Measurements from ENCODE around the gene TJP1. TPM values are rescaled to one million over a fixed set of nuclear protein-coding genes. Genes with fewer than 3 reads are reported as not detected.

TJP1 gene
- polyA plus RNA-seq, 3 donors from 2014 or later: not detected

DNA sequence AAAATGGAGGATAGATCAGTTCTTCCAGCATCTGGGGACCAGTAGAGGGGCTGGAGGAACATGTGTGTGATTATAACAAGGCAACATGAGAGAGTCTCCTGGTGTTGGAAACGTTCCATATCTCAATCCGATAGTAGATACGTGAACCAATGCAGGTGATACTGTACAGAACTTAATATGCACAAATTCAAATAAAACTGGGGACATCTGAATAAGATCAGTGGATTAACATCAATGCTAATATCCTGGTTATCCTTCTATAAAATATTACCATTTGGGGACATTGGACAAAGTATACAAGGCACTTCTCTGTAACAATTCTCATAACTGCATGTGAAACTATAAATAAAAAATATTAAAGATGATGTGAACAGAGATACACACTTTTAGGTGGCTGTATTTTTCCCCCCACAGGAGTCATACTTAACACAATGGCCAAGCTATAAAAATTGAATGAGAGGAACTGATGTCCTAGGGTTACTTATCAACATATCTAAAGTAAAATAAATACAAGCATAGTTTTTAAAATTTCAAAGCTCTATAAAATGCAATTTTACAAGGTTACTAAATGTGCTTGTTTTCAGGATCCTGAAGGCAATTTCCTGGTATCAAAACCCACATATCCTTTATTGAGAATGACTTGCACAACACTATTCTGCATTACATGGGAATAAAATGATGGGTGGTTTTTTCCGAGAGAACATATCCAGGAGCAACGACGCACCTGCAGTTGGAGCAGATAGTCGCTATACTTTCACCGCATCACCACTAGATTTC is 31.1 kb upstream of the TJP1 start:
- Mint-ChIP-seq H3K36me3 (no peaks in the 10 kb centered on the region), H3K4me3 (no peak overlapping the region), H3K4me1 (no peaks in the 10 kb centered on the region), H3K27ac (no peak overlapping the region), H3K27me3 (ENCODE audit: low read depth in 3 of 3) (peaks cover 0 to 7% (median 0%) of the 10 kb centered on the region in 3 donors), H3K9me3 (no peaks in the 10 kb centered on the region)
- DNase-seq: no peak

DNA sequence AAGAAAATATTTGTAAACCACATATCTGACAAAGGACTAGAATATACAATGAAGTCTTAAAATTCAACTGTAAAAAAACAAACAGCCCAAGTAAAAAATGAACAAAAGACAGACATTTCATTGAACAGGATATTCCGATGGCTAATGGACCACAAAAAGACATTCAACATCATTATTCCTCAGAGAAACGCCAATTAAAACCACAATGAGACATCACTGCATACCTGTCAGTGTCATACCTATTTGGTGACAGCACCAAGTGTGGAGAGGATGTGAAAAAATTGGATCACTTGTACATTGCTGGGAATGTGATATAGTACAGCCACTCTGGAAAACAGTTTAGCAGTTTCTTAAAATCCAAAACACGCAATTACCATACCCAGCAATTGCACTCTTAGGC is 29.9 kb upstream of the TJP1 start:
- H3K27me3 Mint-ChIP-seq (ENCODE audit: low read depth in 3 of 3): peaks cover 0 to 7% (median 0%) of the 10 kb centered on the region in 3 donors
- DNase-seq: no peak
- no peaks in the 10 kb centered on the region for H3K4me1 Mint-ChIP-seq
- H3K9me3 Mint-ChIP-seq: peaks cover 0 to 7% (median 1%) of the 10 kb centered on the region in 6 donors
- H3K27ac Mint-ChIP-seq: no peak overlapping the region
- no peaks in the 10 kb centered on the region for H3K36me3 Mint-ChIP-seq
- H3K4me3 Mint-ChIP-seq: no peak overlapping the region

DNA sequence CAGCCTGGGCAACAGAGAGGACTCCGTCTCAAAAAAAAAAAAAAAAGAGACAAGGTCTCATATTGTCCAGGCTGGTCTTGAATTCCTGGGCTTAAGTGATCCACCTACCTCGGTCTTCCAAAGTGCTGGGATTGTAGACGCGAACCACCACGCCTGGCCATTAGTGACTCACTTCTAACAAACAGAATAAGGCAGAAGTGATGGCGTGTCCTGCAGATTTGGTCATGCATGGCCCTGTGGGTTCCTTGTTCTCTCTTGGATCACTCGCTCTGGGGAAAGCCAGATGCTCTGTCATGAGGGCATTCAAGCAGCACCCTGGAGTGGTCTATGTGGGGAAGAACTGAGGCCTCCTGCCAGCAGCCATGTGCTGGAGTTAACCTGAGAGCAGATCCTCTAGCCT is 27.4 kb upstream of the TJP1 start:
- Mint-ChIP-seq H3K27me3 (ENCODE audit: low read depth in 3 of 3) (peaks cover 0 to 12% (median 3%) of the 10 kb centered on the region in 3 donors), H3K36me3 (no peaks in the 10 kb centered on the region), H3K4me3 (no peak overlapping the region)

DNA sequence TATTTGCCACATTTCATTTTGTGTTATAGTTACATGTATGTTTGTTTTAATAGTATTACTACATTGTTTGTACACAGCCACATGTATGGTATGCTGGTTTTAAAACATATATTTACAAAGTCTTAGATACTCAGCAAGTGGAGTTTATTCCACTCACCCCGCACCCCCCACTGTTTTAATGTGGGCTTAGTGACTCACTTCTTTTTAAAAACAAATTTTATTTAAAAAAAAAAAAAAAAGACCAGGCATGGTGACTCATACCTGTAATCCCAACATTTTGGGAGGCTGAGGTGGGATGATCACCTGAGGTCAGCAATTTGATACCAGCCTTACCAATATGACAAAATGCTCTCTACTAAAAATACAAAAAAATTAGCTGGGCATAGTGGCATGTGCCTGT is 26.9 kb upstream of the TJP1 start:
- H3K27me3 Mint-ChIP-seq (ENCODE audit: low read depth in 3 of 3): peaks cover 0 to 9% (median 3%) of the 10 kb centered on the region in 3 donors
- no peaks in the 10 kb centered on the region for H3K36me3 Mint-ChIP-seq
- DNase-seq: no peak
- no peak overlapping the region for H3K4me3 Mint-ChIP-seq
- peaks cover 0 to 7% (median 6%) of the 10 kb centered on the region in 6 donors for H3K9me3 Mint-ChIP-seq
- H3K27ac Mint-ChIP-seq: no peak overlapping the region
- no peaks in the 10 kb centered on the region for H3K4me1 Mint-ChIP-seq

More for the DNA sequence above, 27.4 kb upstream of the TJP1 start:
- peaks cover 0 to 7% (median 4%) of the 10 kb centered on the region in 6 donors for H3K9me3 Mint-ChIP-seq
- DNase-seq: no peak
- no peaks in the 10 kb centered on the region for H3K4me1 Mint-ChIP-seq
- H3K27ac Mint-ChIP-seq: no peak overlapping the region

DNA sequence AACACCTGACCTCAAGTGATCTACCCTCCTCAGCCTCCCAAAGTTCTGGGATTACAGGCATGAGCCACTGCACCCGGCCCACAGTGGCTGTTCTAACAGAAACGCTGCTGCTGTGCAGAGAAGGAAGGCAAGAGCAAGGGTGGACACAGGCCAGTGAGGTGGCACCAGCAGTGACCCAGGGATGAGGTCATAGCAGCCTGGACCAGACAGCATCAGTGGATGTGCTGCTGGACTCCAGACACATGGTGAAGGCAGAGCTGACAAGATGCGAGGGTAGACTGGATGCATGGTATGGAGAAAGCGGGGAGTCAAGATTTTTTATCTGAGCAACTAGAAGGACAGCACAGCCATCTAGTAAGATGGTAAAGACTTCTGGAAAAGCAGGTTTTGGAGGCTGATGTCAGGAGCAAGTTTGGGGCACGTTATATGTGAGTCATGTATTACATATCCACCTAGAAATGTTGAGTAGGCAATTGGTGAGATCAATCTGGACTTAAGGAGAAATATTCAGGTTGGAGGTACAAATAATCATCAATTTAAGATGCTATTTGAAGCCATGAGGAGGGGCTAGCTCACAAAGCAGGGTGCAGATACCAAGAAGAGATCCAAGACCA is 22.1 kb upstream of the TJP1 start:
- Mint-ChIP-seq H3K36me3 (no peaks in the 10 kb centered on the region), H3K9me3 (peaks cover 0 to 11% (median 6%) of the 10 kb centered on the region in 6 donors), H3K4me3 (peak overlapping the region in 1 of 5 donors; percentile 13), H3K27ac (no peak overlapping the region), H3K27me3 (ENCODE audit: low read depth in 3 of 3) (peaks cover 8 to 10% (median 9%) of the 10 kb centered on the region in 3 donors), H3K4me1 (no peaks in the 10 kb centered on the region)
- DNase-seq: no peak

DNA sequence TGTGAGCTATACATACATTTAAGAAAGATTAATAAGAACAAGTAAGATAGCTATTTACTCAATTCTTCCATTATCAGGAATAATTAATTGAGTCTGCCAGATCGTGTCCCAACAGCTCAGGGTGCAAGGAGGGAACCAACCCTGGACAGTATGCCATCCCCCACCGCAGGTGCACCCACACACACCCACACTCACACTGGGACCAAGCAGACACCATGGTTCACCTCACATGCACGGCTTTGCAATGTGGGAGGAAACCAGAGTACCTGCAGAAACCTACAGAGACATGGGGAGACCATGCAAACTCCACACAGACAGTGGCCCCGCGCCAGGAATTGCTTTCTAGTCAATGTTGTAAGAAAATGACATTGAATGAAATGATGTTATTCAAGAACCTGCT is 20.0 kb upstream of the TJP1 start:
- Mint-ChIP-seq H3K27me3 (ENCODE audit: low read depth in 3 of 3) (peaks cover 10 to 12% (median 12%) of the 10 kb centered on the region in 3 donors), H3K4me3 (no peak overlapping the region), H3K9me3 (peaks cover 0 to 11% (median 4%) of the 10 kb centered on the region in 6 donors), H3K4me1 (no peaks in the 10 kb centered on the region), H3K27ac (no peak overlapping the region), H3K36me3 (no peaks in the 10 kb centered on the region)
- no peak for DNase-seq

DNA sequence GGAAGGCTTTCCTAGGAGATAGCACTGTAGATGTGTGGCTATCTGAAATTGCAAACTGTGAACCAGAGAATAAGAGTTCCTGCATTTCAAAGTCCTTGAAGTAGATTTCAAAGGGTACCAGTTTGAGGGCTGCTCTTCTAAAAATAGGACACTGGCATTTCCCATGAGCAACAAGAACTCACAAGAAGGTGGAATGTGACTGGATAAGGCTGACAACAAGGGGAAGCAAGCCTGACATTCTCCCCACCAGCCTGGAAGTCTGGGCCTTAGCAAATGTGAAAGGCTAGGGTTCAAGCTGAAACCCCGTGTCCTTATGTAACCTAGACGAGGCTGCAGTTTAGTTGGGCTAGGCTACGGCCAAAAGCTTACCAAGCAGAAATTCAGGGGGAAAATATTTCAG is 18.7 kb upstream of the TJP1 start:
- peaks cover 0 to 11% (median 1%) of the 10 kb centered on the region in 6 donors for H3K9me3 Mint-ChIP-seq
- no peak overlapping the region for H3K27ac Mint-ChIP-seq
- no peaks in the 10 kb centered on the region for H3K36me3 Mint-ChIP-seq
- H3K4me3 Mint-ChIP-seq: no peak overlapping the region
- no peak for DNase-seq
- H3K27me3 Mint-ChIP-seq (ENCODE audit: low read depth in 3 of 3): peaks cover 9 to 12% (median 12%) of the 10 kb centered on the region in 3 donors
- no peaks in the 10 kb centered on the region for H3K4me1 Mint-ChIP-seq

DNA sequence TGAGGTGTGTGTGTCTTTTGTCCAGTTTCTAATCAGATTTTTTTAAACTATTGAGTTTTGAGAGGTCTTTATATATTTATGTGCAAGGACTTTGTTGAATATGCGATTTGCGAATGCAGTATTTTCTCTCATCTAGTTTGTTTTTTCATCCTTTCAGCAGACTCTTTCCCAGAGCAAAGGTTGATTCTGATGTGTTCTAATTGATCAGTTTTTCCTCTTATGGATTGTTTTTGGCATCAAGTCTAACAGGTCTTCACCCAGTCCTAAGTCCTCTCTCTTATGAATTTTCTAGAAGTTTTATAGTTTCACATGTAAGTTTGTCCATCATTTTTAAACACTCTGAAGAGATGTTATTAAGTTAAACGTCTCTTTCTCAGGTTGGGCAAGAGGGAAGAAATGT is 17.8 kb upstream of the TJP1 start:
- no peak for DNase-seq
- Mint-ChIP-seq H3K9me3 (peaks cover 0 to 11% (median 1%) of the 10 kb centered on the region in 6 donors), H3K27ac (no peak overlapping the region), H3K36me3 (no peaks in the 10 kb centered on the region), H3K27me3 (ENCODE audit: low read depth in 3 of 3) (peaks cover 9 to 12% (median 12%) of the 10 kb centered on the region in 3 donors), H3K4me3 (no peak overlapping the region), H3K4me1 (no peaks in the 10 kb centered on the region)

DNA sequence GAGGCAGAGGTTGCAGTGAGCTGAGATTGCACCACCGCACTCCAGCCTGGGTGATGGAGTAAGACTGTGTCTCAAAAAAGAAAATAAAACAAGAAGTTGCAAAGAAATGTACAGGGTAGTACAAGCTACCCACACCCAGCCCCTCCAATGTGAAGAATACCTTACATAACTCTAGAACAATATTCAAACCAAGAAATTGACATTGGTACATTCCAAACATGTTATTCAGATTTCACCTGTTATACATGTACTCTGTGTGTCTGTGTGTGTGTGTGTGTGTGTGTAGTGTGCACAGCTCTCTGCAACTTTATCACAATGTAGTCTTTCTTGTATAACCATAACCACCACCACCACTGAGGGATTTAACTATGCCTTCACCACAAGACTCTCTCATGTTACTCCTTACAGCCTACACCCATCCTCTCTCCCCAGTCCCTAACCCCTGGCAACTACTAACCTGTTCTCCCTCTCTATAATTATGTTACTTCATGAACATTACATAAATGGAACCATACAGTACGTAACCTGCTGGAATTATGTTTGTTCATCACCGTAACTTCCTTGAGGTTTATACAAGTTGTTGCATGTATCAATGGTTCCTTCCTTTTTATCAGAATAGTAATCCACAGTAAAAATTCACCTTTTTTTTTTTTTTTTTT is 16.2 kb upstream of the TJP1 start:
- no peaks in the 10 kb centered on the region for H3K4me1 Mint-ChIP-seq
- DNase-seq: no peak
- H3K27me3 Mint-ChIP-seq (ENCODE audit: low read depth in 3 of 3): peaks cover 8 to 11% (median 11%) of the 10 kb centered on the region in 3 donors
- H3K9me3 Mint-ChIP-seq: peaks cover 0 to 9% (median under 1%) of the 10 kb centered on the region in 6 donors
- no peaks in the 10 kb centered on the region for H3K36me3 Mint-ChIP-seq
- no peak overlapping the region for H3K27ac Mint-ChIP-seq
- H3K4me3 Mint-ChIP-seq: no peak overlapping the region

DNA sequence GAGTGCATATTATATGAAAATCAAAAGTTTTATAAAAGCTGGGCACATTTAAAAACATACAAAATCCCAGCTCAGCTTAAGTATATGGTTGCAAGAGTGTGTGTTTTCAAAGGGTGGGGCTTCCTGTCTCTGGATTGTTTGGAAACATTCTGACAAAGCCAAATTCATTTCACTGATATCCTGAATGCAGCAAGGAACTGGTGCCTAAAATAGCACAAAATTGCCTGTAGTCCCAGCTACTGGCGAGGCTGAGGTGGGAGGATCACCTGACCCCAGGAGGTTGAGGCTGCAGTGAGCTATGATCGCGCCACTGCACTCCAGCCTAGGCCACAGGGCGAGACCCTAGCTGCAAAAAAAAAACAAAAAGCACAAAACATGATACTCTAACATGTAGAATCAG is 13.0 kb upstream of the TJP1 start:
- Mint-ChIP-seq H3K4me3 (no peak overlapping the region), H3K27me3 (ENCODE audit: low read depth in 3 of 3) (peaks cover 6 to 13% (median 13%) of the 10 kb centered on the region in 3 donors), H3K27ac (no peak overlapping the region), H3K36me3 (no peaks in the 10 kb centered on the region), H3K9me3 (peaks cover 0 to 14% (median 3%) of the 10 kb centered on the region in 6 donors), H3K4me1 (no peaks in the 10 kb centered on the region)
- DNase-seq: no peak

DNA sequence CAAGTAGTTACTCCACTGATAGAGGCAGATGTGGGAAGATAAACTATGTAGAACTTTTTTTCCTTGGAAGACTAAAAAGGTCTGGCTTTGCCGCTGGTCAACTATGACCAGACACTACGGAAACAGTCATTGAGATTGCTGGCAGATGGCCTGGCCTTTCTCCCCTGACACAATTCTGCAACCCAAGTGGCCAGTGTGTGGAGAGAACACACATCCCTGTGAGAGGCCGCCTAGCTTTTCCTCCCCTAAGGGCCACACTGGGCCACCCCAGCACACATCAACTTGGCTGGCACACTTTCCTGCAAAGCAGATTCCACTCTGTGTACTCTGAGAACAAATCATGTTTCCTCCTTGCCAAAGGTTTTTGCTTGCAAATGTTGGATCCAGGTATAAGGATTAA is 10.4 kb upstream of the TJP1 start:
- no peaks in the 10 kb centered on the region for H3K36me3 Mint-ChIP-seq
- no peak overlapping the region for H3K4me3 Mint-ChIP-seq
- H3K27me3 Mint-ChIP-seq (ENCODE audit: low read depth in 3 of 3): peaks cover 9 to 17% (median 10%) of the 10 kb centered on the region in 3 donors
- H3K9me3 Mint-ChIP-seq: peaks cover 0 to 13% (median 2%) of the 10 kb centered on the region in 6 donors
- no peak for DNase-seq
- no peak overlapping the region for H3K27ac Mint-ChIP-seq
- H3K4me1 Mint-ChIP-seq: no peaks in the 10 kb centered on the region

DNA sequence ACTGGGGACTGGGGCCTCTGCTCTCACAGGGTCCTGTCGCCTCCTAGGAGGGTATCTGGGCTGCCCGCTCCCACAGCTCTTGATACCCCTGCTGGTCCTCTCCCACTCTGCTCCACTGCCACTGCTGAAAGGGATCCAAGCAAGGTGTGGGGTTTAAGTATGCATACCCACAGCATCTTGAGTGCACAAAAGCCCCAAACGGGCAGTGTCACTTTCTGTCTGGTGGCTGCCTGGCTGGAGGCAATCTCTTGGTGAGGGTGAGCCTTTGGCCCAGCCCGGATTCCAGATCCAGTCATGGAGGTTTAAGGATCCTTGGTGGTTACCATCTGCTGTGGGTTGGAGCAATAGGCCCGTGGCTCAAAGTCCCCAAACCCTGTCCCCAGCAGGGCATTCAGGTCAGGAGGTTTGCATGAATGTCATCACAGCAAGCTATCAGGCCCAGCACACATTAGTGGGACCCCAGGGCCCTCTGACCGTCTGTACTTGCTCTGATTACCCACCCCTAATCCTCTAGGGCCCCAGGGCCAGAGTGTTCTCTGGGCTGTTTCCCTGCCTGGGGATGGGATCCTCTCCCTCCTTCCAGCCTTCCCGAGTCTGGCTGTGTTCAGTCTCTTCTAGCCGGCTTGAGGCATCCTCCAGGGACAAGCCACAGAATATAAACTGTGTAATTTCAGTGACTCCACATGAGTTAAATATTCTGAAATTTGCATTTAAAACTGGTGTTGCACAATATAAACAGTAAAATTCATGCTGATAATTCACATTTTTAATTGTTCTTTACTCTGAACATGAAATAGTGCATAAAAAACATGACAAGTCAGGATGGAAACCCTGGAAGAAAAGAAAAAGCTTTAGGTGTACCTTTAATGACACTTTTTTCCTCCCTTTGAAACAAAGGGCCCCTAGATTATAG is 4.9 kb upstream of the TJP1 start:
- H3K4me3 Mint-ChIP-seq: no peak overlapping the region
- H3K27me3 Mint-ChIP-seq (ENCODE audit: low read depth in 3 of 3): peaks cover 15 to 29% (median 21%) of the 10 kb centered on the region in 3 donors
- H3K27ac Mint-ChIP-seq: no peak overlapping the region
- peaks cover 8 to 36% (median 15%) of the 10 kb centered on the region in 6 donors for H3K9me3 Mint-ChIP-seq
- H3K4me1 Mint-ChIP-seq: peaks cover 24 to 31% of the 10 kb centered on the region in 2 donors
- peaks cover 0 to 4% (median 3%) of the 10 kb centered on the region in 3 donors for H3K36me3 Mint-ChIP-seq
- DNase-seq: no peak

DNA sequence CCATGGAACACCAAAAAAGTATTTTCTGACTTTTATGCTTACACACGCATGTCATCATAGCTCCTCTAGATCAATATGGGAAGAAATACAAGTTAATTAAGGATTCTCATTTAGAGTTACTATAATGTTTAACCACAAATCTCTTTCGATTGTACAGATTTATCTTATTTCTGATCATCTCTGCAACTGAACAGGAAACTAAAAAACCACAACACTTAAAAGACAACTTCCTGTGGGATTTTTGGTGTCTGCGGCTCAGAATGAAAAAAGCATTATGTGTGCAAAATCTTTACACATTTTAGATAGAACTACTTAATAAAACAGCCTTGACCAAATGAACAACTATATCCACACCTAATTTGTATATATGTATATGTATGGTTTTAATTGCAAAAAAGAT is 3.0 kb upstream of the TJP1 start:
- peaks cover 26 to 36% of the 10 kb centered on the region in 2 donors for H3K4me1 Mint-ChIP-seq
- peaks cover 17 to 31% (median 22%) of the 10 kb centered on the region in 3 donors for H3K27me3 Mint-ChIP-seq (ENCODE audit: low read depth in 3 of 3)
- H3K36me3 Mint-ChIP-seq: peaks cover 0 to 4% (median 3%) of the 10 kb centered on the region in 3 donors
- H3K4me3 Mint-ChIP-seq: peak overlapping the region; percentile 0 to 56 (median 31)
- peak; percentile 53 to 59 (median 57) for DNase-seq
- H3K9me3 Mint-ChIP-seq: peaks cover 6 to 30% (median 16%) of the 10 kb centered on the region in 6 donors
- peak overlapping the region in 2 of 6 donors; percentile 17 to 37 for H3K27ac Mint-ChIP-seq
